ENCODE data around the gene OTOGL.

OTOGL gene

DNA sequence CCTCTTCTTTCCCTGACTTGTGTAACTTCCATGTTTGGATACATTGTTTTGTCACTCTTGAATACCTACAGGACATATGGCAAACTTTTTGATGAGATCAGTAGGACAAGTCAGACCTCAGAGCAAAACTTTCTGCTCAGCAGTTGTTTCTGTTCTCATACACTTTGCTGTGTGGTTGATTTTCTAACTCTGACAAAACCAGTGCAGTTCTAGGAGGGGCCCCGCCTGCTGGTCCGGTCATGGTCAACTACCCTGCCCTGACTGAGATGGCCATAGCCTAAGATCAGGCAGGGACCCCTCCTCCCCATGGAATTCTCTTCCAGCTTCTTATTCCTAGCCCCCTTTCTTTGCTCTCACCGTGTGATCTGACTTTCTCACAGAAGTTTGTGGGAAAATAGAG, 92.8 kb downstream of the OTOGL start:
- peaks cover 3% of the 10 kb centered on the region for H3K4me1 ChIP-seq
- H3K4me3 ChIP-seq (ENCODE audit: low read depth, low read length): no peak overlapping the region
- TF ChIP-seq CTCF (IDR thresholded peaks at IDR 0.05; ENCODE audit: low read depth, low read length): no peak
- no peaks in the 10 kb centered on the region for H3K9me3 ChIP-seq
- H3K36me3 ChIP-seq: no peaks in the 10 kb centered on the region
- no peak for DNase-seq
- H3K27me3 ChIP-seq: peaks cover 3% of the 10 kb centered on the region

DNA sequence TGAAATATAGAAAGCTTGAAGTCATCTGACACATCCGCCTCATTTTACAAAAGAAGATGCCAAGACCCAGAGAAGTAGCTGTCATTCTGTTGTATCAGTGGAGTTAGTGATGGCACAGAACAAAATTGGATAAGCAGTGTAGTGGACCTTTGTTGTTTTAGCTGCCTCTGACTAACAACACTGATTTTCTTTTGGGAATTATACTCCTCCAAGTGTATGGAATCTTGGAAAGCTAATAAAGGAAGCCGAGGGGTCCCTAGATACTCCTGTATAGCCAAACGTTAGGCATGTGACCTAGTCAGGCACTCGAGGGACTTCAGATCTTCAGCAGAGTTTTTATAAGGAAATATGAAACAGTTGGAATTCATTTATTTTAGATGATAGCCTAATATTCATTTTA, 94.5 kb downstream of the OTOGL start:
- Histone ChIP-seq H3K27me3 (peaks cover 9% of the 10 kb centered on the region), H3K4me1 (no peaks in the 10 kb centered on the region), H3K9me3 (no peaks in the 10 kb centered on the region), H3K4me3 (ENCODE audit: low read depth, low read length) (no peak overlapping the region), H3K36me3 (no peaks in the 10 kb centered on the region)
- TF ChIP-seq CTCF (IDR thresholded peaks at IDR 0.05; ENCODE audit: low read depth, low read length): no peak
- DNase-seq: no peak

- Histone ChIP-seq H3K36me3 (no peaks in the 10 kb centered on the region), H3K4me3 (ENCODE audit: low read depth, low read length) (no peak overlapping the region), H3K4me1 (no peaks in the 10 kb centered on the region), H3K9me3 (no peaks in the 10 kb centered on the region), H3K27me3 (peaks cover 9% of the 10 kb centered on the region)
- TF ChIP-seq CTCF (IDR thresholded peaks at IDR 0.05; ENCODE audit: low read depth, low read length): peak; percentile 63
- peak; percentile 19 for DNase-seq
These were observed 95.9 kb downstream of the OTOGL start for GRCh38 chr12:80195074-80195726.

GRCh38 chr12:80195737-80196136, 96.4 kb downstream of the OTOGL start:
- TF ChIP-seq CTCF (IDR thresholded peaks at IDR 0.05; ENCODE audit: low read depth, low read length): no peak
- Histone ChIP-seq H3K36me3 (no peaks in the 10 kb centered on the region), H3K4me1 (no peaks in the 10 kb centered on the region), H3K4me3 (ENCODE audit: low read depth, low read length) (no peak overlapping the region), H3K9me3 (no peaks in the 10 kb centered on the region), H3K27me3 (peaks cover 9% of the 10 kb centered on the region)
- no peak for DNase-seq

- TF ChIP-seq CTCF (IDR thresholded peaks at IDR 0.05; ENCODE audit: low read depth, low read length): no peak
- H3K36me3 ChIP-seq: no peaks in the 10 kb centered on the region
- H3K4me3 ChIP-seq (ENCODE audit: low read depth, low read length): no peak overlapping the region
- H3K4me1 ChIP-seq: no peaks in the 10 kb centered on the region
- H3K27me3 ChIP-seq: peaks cover 9% of the 10 kb centered on the region
- DNase-seq: no peak
- H3K9me3 ChIP-seq: no peaks in the 10 kb centered on the region
These were observed 97.1 kb downstream of the OTOGL start for GRCh38 chr12:80196419-80196818.

GRCh38 chr12:80198782-80199337, 99.5 kb downstream of the OTOGL start:
- no peak for DNase-seq
- TF ChIP-seq CTCF (IDR thresholded peaks at IDR 0.05; ENCODE audit: low read depth, low read length): no peak
- Histone ChIP-seq H3K36me3 (no peaks in the 10 kb centered on the region), H3K9me3 (no peaks in the 10 kb centered on the region), H3K4me1 (no peaks in the 10 kb centered on the region), H3K27me3 (peaks cover 9% of the 10 kb centered on the region), H3K4me3 (ENCODE audit: low read depth, low read length) (no peak overlapping the region)
